Neural cell (in vitro differentiated cells): ENCODE results near the gene STPG3. TPM values are rescaled to one million over a fixed set of nuclear protein-coding genes. Genes with fewer than 3 reads are reported as not detected.

ENCODE experiments used
- H2AFZ ChIP-seq: fragments of 200-600, 300-800 bp; sonication (generic), shearing (Covaris generic); 2 replicates; pipeline ENCODE4 v1.6.0; 2014; ENCODE audit warnings: low read depth, mild to moderate bottlenecking, antibody characterized with exemption, low read length, moderate library complexity
- H3F3A ChIP-seq: fragments of 200-600 bp; shearing (Covaris generic); 2 replicates; pipeline ENCODE4 v1.6.1; 2016; ENCODE audit warnings: mild to moderate bottlenecking, moderate library complexity, mixed read lengths, antibody characterized with exemption, low read length; ENCODE audit not compliant: insufficient read depth, poor library complexity, severe bottlenecking
- H3K27ac ChIP-seq: fragments of 200-600, 300-800 bp; sonication (generic), shearing (Covaris generic); 2 replicates; pipeline ENCODE4 v1.5.1; 2014; ENCODE audit warnings: mild to moderate bottlenecking, low read length, moderate library complexity
- H3K27me3 ChIP-seq: fragments of 300-800, 200-600 bp; sonication (generic), shearing (Covaris generic); 2 replicates; pipeline ENCODE4 v1.6.0; 2014; ENCODE audit warnings: mild to moderate bottlenecking, low read depth, low read length, moderate library complexity; ENCODE audit not compliant: insufficient read depth
- H3K36me3 ChIP-seq: fragments of 300-800, 200-600 bp; sonication (generic), shearing (Covaris generic); 2 replicates; pipeline ENCODE4 v1.5.1; 2014; ENCODE audit warnings: mild to moderate bottlenecking, antibody characterized with exemption, low read length, moderate library complexity; ENCODE audit not compliant: insufficient read depth
- H3K4me2 ChIP-seq: fragments of 300-800, 200-600 bp; sonication (generic), shearing (Covaris generic); 2 replicates; pipeline ENCODE4 v1.6.0; 2014; ENCODE audit warnings: mild to moderate bottlenecking, low read length
- H3K4me3 ChIP-seq: fragments of 300-800, 200-600 bp; sonication (generic), shearing (Covaris generic); 2 replicates; pipeline ENCODE4 v1.5.1; 2014; ENCODE audit warnings: mild to moderate bottlenecking, low read length, moderate library complexity
- H3K79me2 ChIP-seq: fragments of 200-600 bp; shearing (Covaris generic); replicated peaks from 2 replicates; pipeline ENCODE4 v1.6.0; 2014; ENCODE audit warnings: mild to moderate bottlenecking, low read length, moderate library complexity; ENCODE audit not compliant: insufficient read depth
- H3K9ac ChIP-seq: fragments of 300-800, 200-600 bp; sonication (generic), shearing (Covaris generic); 2 replicates; pipeline ENCODE4 v1.6.1; 2016; ENCODE audit warnings: mild to moderate bottlenecking, low read length, mixed read lengths
- H3K9me2 ChIP-seq: fragments of 200-600 bp; shearing (Covaris generic); 2 replicates; pipeline ENCODE4 v1.6.1; 2016; ENCODE audit warnings: mild to moderate bottlenecking, low read length, mixed read lengths; ENCODE audit not compliant: insufficient read depth
- H3K9me3 ChIP-seq: fragments of 200-600, 300-800 bp; sonication (generic), shearing (Covaris generic); 2 replicates; pipeline ENCODE4 v1.6.1; 2016; ENCODE audit warnings: mild to moderate bottlenecking, mixed run types, low read length, moderate library complexity, mixed read lengths
- H4K20me1 ChIP-seq: fragments of 200-600 bp; shearing (Covaris generic); 2 replicates; pipeline ENCODE4 v1.6.1; 2016; ENCODE audit warnings: mild to moderate bottlenecking, mixed run types; ENCODE audit not compliant: insufficient read depth
- EP300 ChIP-seq: fragments of 450-650 bp; conservative IDR thresholded peaks from 2 replicates; pipeline ENCODE4 v1.6.1; 2014; ENCODE audit warnings: antibody characterized with exemption, mild to moderate bottlenecking, moderate library complexity; ENCODE audit not compliant: poor library complexity, severe bottlenecking
- EZH2 ChIP-seq: fragments of 200-600, 300-800 bp; shearing (Covaris generic), sonication (generic); IDR thresholded peaks from 2 replicates; pipeline ENCODE4 v1.6.1; 2014; ENCODE audit warnings: antibody characterized with exemption, low read length, borderline replicate concordance, mild to moderate bottlenecking; ENCODE audit not compliant: insufficient read depth, poor library complexity, severe bottlenecking
- POLR2AphosphoS5 ChIP-seq: IDR thresholded peaks from 2 replicates; pipeline ENCODE4 v1.6.1; 2012
- RAD21 ChIP-seq: fragments of 450-650 bp; conservative IDR thresholded peaks from 2 replicates; pipeline ENCODE4 v1.6.1; 2014; ENCODE audit warnings: antibody characterized with exemption, mild to moderate bottlenecking, moderate library complexity
- SMC3 ChIP-seq: fragments of 450-650 bp; conservative IDR thresholded peaks from 2 replicates; pipeline ENCODE4 v1.6.1; 2014; ENCODE audit warnings: antibody characterized with exemption, mild to moderate bottlenecking, moderate library complexity; ENCODE audit not compliant: poor library complexity
- TAF1 ChIP-seq: IDR thresholded peaks from 2 replicates; pipeline ENCODE4 v1.6.1; 2012; ENCODE audit warnings: low read depth
- polyA plus RNA-seq: library from polyadenylated mRNA; depleted of rRNA; stranded (reverse); fragments of >200 nt; gene quantifications from 2 replicates; pipeline ENCODE4 v1.2.3, GENCODE V29; 2014
- TF ChIP-seq, protein P1 (sequence below): fragments of 450-650 bp; IDR thresholded peaks from 2 replicates; pipeline ENCODE4 v1.5.1; 2014; ENCODE audit warnings: antibody characterized with exemption, mild to moderate bottlenecking, moderate library complexity; ENCODE audit not compliant: poor library complexity, severe bottlenecking
- TF ChIP-seq, protein P2 (sequence below): IDR thresholded peaks from 2 replicates; pipeline ENCODE4 v1.6.1; 2012; ENCODE audit warnings: borderline replicate concordance

Gene STPG3
- polyA plus RNA-seq, 1 donor from 2014 or later, result not detected

DNA sequence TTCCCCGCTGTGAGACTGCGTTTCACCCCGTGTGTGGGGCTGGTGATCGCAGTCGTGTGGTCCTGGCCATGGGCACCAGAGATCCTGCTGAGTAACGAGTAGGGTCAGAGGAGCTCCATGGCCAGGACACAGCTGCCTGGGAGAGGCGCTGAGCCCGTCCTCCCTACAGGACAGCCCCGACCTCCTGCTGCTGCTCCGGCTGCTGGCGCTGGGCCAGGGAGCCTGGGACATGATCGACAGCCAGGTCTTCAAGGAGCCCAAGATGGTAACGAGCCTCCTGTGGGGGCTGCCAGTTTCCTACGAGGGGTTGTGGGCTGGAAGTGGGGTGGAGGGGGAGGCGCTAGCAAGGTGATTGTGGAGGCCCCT lies 15.1 kb downstream of the STPG3 start:
- Histone ChIP-seq H3K9me3 (no peaks in the 10 kb centered on the region), H2AFZ (no peak overlapping the region), H3K27me3 (no peaks in the 10 kb centered on the region), H3K4me2 (no peak overlapping the region), H3K9me2 (no peaks in the 10 kb centered on the region), H3K4me3 (no peak overlapping the region), H3F3A (no peaks in the 10 kb centered on the region), H3K79me2 (no peaks in the 10 kb centered on the region), H3K36me3 (no peaks in the 10 kb centered on the region), H3K9ac (no peak overlapping the region), H4K20me1 (no peaks in the 10 kb centered on the region), H3K27ac (no peak overlapping the region)
- TF ChIP-seq EP300, result no peak
- no peak for TF ChIP-seq EZH2

DNA sequence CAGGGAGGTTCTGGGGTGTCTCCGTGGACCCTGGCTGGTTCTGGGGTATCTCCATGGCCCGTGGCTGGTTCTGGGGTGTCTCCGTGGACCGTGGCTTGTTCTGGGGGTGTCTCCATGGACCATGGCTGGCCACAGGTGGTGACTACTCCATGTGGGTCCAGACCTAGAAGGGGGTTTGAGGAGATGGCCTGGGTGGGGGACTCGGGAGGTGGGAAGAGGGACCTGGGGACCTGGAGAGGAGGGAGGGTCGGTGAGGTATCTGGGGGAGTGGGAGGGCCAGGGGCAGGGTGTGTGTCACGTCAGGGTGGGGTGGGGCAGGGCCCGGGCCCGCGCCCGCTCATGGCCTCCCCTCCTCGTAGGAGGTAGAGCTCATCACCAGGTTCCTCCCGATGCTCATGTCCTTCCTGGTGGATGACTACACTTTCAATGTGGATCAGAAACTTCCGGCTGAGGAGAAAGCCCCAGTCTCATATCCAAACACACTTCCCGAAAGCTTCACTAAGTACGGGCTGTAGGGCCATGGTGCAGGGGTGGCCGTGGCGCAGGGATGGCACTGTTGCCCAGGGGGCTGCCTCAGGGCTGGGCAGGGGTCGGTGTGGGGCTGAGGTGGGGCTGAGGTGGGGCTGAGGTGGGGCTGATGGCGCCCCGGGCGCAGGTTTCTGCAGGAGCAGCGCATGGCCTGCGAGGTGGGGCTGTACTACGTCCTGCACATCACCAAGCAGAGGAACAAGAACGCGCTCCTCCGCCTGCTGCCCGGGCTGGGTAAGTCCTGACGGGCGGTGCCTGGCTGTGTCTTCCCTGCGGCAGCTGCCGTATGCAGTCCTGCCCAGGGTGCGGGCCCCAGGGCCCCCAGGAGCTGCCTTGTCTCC lies 15.7 kb downstream of the STPG3 start:
- H3K9me2 ChIP-seq, result no peaks in the 10 kb centered on the region
- H3K4me3 ChIP-seq, result no peak overlapping the region
- no peaks in the 10 kb centered on the region for H3K79me2 ChIP-seq
- no peak overlapping the region for H3K9ac ChIP-seq
- no peaks in the 10 kb centered on the region for H3K9me3 ChIP-seq
- no peak overlapping the region for H3K27ac ChIP-seq
- no peak overlapping the region for H2AFZ ChIP-seq
- no peaks in the 10 kb centered on the region for H3K27me3 ChIP-seq
- H4K20me1 ChIP-seq, result no peaks in the 10 kb centered on the region
- H3K4me2 ChIP-seq, result no peak overlapping the region
- no peaks in the 10 kb centered on the region for H3F3A ChIP-seq
- H3K36me3 ChIP-seq, result no peaks in the 10 kb centered on the region
- no peak for TF ChIP-seq POLR2AphosphoS5

DNA sequence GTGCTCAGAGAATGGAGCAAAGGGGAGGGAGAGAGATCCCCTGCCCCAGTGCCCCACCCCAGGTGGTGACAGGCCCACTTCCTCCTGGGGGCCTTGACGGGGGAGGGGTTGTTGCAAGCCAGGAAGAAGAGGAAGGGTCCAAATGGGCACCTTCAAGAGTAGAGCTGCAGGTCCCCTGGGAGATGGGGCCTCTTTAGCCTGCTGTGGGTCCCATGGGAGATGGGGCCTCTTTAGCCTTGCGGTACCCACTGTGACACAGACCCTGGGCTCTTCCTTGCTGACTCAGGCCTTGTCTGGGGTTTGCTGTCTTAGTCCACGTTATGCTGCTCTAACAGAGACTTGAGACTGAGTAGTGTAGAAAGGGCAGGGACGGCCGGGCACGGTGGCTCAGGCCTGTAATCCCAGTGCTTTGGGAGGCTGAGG lies 16.9 kb downstream of the STPG3 start:
- Histone ChIP-seq H3K9ac (no peak overlapping the region), H3K9me2 (no peaks in the 10 kb centered on the region), H3K27ac (no peak overlapping the region), H3K4me3 (no peak overlapping the region), H3K9me3 (no peaks in the 10 kb centered on the region), H3K79me2 (no peaks in the 10 kb centered on the region), H2AFZ (no peak overlapping the region), H3K27me3 (no peaks in the 10 kb centered on the region), H3F3A (no peaks in the 10 kb centered on the region), H3K36me3 (peaks cover 7% of the 10 kb centered on the region), H3K4me2 (no peak overlapping the region), H4K20me1 (no peaks in the 10 kb centered on the region)
- TF ChIP-seq, protein P1, sequence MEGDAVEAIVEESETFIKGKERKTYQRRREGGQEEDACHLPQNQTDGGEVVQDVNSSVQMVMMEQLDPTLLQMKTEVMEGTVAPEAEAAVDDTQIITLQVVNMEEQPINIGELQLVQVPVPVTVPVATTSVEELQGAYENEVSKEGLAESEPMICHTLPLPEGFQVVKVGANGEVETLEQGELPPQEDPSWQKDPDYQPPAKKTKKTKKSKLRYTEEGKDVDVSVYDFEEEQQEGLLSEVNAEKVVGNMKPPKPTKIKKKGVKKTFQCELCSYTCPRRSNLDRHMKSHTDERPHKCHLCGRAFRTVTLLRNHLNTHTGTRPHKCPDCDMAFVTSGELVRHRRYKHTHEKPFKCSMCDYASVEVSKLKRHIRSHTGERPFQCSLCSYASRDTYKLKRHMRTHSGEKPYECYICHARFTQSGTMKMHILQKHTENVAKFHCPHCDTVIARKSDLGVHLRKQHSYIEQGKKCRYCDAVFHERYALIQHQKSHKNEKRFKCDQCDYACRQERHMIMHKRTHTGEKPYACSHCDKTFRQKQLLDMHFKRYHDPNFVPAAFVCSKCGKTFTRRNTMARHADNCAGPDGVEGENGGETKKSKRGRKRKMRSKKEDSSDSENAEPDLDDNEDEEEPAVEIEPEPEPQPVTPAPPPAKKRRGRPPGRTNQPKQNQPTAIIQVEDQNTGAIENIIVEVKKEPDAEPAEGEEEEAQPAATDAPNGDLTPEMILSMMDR, result no peak
- TF ChIP-seq EZH2 (no peak), EP300 (no peak), POLR2AphosphoS5 (no peak), SMC3 (no peak), TAF1 (no peak), RAD21 (no peak)
- TF ChIP-seq, protein P2, sequence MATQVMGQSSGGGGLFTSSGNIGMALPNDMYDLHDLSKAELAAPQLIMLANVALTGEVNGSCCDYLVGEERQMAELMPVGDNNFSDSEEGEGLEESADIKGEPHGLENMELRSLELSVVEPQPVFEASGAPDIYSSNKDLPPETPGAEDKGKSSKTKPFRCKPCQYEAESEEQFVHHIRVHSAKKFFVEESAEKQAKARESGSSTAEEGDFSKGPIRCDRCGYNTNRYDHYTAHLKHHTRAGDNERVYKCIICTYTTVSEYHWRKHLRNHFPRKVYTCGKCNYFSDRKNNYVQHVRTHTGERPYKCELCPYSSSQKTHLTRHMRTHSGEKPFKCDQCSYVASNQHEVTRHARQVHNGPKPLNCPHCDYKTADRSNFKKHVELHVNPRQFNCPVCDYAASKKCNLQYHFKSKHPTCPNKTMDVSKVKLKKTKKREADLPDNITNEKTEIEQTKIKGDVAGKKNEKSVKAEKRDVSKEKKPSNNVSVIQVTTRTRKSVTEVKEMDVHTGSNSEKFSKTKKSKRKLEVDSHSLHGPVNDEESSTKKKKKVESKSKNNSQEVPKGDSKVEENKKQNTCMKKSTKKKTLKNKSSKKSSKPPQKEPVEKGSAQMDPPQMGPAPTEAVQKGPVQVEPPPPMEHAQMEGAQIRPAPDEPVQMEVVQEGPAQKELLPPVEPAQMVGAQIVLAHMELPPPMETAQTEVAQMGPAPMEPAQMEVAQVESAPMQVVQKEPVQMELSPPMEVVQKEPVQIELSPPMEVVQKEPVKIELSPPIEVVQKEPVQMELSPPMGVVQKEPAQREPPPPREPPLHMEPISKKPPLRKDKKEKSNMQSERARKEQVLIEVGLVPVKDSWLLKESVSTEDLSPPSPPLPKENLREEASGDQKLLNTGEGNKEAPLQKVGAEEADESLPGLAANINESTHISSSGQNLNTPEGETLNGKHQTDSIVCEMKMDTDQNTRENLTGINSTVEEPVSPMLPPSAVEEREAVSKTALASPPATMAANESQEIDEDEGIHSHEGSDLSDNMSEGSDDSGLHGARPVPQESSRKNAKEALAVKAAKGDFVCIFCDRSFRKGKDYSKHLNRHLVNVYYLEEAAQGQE, result no peak
